ENCODE data around the gene JMJD1C.
"Not testable (repeated sequence)": the region's sequence is repeated elsewhere in the genome, so short reads cannot be mapped to it uniquely, and the experiment has no call there.

The JMJD1C gene

DNA sequence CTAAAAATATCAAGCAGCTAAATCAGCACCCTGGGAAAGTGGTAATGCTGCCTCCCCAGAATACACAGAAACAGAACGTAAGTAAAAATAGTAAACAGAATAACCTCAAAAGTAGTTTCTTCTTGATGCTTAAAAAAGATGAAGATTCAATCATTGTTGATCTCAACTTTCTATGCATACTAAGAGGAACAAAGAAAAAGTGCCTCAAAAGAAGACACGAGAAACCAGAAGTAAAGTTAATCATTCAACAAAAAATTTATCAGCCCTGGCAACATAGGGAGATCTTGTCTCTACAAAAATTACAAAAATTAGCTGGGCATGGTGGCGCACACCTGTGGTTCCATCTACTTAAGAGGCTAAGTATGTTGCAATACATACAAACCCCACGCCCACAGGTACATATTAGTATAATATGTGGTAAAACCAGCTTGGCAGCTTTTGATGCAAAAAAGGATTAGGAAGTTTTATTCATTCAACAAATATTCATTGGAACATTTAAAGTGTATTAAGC lies 179.0 kb downstream of the JMJD1C start:
- DNase-seq, result no peak

DNA sequence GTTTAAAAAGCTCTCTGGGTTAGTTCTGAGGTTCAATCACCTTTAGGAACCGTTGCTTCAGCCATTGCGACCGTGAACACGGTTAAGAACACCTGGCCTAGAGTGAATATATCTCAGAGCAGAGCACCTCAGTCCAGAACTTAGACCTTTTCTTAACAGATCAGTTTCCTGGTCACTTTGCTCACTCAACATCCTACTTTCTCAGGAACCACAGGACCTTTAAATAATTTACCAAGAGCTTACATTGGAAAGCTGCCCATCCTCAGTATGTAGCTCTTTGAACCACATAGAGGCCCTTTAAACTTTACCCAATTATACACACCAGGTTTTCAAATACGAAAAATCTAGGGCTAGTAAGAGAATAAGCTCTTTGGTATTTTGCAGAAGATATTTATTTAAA lies 179.4 kb downstream of the JMJD1C start:
- no peak for DNase-seq

DNA sequence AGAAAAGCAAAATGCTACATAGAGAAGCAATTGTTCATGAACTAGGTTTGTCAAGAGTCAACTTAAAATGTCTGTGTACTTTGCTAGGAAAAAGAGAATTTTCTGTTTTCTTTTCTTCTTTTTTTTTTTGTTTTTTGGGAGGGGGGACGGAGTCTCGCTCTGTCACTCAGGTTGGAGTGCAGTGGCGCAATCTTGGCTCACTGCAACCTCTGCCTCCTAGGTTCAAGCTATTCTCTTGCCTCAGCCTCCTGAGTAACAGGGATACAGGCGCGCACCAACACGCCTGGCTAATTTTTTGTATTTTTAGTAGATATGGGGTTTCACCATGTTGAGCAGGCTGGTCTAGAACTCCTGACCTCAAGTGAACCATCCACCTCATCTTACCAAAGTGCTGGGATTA lies 181.9 kb downstream of the JMJD1C start:
- DNase-seq, result not testable (repeated sequence)

DNA sequence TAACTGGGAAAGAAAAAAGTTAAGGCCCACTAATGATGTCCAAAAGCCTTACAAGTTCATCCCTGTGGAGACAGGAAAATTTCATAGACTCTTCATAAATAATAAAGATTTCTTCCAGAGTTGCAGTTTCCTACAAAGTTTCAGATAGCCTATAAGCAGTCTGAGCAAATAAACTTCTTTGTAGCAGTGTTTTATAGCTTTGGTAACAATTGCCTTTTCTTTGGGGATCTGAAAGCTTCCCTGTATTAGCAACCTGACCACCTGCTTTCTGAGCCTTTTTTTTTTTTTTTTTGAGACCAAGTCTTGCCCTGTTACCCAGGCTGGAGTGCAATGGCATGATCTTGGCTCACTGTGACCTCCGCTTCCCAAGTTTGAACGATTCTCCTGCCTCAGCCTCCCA lies 182.7 kb downstream of the JMJD1C start:
- no peak for DNase-seq

DNA sequence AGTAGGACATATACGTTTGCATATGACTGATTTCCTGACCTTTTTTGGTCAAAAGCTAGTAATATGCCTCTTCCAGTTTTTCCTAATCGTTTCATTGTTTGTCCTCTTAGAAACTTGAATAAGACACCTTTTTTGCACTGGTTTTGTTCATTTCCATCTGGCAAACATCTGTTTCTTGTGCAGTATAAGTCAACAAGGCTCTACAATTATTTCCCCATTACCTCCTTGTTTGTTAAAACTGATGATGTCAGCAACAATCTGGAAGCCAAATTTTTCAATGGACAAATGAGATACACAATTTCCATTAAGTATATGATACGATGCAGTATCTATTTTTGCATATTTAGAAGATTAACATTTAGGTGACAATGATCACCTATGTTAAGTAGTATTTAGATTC lies 183.8 kb downstream of the JMJD1C start:
- DNase-seq, result no peak

DNA sequence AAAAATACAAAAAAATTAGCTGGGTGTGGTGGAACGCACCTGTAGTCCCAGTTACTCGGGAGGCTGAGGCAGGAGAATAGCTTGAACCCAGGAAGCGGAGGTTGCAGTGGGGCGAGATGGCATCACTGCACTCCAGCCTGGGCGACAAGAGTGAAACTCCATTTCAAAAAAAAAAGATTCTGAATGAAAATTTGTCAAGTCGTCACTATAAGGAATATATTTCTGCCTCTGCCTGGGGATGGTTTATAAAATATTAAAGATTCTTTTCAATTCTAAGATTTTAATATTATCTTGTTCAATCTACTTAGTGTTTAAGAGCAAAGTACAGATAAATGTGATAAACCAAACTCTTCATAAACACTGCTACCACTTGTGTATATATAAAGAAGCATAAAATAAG lies 185.4 kb downstream of the JMJD1C start:
- no peak for DNase-seq

DNA sequence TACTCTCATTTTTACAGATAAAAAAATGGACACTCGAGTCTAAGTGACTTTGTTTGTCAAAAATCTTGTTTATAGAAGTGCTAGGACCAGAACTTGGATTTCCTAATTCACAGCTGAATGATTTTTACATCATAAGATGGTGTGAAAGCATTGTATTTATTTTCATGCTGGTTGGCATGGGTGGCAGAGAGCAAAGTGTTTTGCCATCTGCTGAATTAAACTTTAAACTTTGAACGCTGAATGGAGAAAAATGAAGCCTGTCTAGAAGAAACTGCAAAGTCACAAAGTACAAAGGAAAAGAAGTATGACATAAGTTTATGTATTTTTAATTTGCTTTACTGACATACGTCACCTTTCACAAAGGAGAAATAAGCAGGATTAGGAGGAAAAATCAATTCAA lies 190.7 kb downstream of the JMJD1C start:
- DNase-seq, result no peak

DNA sequence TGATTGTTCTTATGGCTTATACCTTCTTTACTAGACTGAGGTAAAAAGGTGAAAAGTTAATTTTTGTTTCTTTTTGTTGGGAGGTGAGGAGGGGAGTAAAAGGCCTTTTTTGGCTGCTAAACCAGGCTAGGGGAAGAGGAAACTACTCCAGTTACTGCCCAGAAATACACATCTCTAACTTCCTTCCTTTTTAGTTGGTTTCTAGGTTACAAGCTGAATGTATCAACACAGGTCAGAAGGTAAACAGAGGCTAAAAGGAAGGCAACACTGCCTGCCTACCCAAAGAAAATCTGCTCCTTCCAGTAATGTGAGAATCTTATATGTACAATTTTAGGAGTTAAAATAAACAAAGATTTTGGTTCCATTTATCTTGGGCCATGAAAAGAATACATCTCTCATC lies 192.2 kb downstream of the JMJD1C start:
- DNase-seq, result no peak

DNA sequence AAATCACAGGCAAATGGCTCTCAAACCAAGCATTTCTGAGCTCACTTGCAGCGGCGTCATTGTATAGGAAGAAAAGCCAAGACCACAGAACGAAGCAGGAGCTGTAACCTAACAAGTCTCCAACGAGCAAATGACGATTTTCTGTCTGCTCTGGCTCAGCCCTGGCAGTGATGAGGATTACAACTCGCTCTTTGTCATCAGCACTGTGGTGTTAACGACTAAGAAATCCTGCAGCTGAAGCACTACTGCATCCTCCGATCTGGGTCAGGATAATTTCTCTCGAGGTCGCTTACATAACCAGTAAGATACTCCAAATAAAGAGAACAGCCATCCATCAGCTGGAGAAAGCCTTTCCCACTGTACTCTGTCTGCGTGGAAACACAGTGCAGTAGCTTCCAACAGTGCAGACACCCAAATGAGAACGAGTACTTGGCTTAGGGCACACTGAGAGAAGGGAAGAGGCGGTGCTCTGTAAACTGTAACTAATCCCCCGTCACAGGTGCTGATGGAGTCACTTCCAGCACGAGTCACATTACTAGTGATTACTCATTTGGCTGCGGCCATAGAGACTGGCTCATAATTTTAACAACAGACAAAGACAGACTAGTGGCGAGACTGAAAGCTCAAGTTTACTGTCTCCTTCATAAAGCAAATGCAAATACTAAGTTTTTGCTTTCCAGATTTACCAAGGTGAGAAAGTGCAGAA lies 196.8 kb downstream of the JMJD1C start:
- peak; percentile 96 for DNase-seq

DNA sequence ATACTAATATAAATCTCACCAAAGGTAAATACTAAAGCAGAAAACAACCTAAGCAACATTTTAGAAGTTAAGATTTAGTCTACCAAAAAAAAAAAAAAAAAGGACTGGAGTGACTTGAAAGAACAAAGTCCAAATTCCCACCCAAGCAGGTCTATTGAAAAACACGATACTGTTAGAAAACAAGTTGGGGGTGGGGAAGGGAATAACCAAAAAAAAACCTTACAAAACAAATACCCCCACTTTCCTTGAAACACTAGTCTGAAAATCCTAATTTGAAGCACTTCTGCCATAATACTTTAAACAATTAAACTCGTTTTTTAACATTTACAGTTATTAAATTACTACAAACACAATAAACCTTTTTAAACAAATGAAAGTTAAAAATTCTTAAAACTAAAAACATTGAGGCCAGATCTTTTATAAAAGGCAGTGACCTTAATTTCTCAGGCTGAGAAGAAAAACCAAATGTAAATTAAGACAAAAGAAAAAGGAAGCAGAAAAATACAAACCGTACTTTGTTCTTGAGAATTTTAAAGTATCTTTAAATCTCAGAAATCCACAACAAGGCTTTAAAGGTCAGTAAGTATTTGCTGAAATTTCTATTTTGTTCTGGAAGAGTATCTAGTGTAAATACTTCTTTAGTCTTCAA lies 197.5 kb downstream of the JMJD1C start:
- DNase-seq, result peak; percentile 69

DNA sequence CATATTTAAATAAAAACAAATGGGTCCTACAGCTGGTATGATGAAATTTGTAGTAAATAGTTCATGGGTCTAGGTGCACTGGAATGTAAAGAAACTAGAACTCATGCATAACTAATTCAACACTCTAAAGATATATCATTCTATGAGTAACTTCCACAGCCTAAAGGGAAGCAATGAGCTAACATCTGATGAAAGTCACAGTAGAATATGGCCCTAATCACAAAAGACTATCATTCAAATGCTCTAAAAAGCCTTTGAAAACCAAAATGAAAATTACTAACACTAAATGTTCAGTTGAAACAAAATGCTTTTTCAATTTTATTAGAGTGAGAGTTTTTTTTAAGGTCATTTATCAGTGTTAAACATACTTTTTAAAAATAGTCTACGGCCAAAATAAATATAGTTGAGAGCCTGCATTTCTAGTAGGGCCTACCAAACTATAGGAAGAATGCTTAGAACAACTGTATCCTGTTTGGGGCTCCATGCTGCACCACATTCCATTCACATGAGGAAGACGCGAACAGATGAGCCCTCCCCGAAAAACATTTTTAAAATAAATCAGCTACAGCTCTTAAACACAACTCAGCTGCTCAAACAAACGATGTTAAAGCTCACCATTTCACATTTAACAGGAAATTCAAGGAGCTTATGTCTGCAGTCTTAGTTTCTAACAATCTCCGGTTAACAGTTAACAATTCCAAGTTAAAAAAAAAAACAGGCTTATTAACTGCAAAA lies 198.2 kb downstream of the JMJD1C start:
- DNase-seq, result peak; percentile 81

DNA sequence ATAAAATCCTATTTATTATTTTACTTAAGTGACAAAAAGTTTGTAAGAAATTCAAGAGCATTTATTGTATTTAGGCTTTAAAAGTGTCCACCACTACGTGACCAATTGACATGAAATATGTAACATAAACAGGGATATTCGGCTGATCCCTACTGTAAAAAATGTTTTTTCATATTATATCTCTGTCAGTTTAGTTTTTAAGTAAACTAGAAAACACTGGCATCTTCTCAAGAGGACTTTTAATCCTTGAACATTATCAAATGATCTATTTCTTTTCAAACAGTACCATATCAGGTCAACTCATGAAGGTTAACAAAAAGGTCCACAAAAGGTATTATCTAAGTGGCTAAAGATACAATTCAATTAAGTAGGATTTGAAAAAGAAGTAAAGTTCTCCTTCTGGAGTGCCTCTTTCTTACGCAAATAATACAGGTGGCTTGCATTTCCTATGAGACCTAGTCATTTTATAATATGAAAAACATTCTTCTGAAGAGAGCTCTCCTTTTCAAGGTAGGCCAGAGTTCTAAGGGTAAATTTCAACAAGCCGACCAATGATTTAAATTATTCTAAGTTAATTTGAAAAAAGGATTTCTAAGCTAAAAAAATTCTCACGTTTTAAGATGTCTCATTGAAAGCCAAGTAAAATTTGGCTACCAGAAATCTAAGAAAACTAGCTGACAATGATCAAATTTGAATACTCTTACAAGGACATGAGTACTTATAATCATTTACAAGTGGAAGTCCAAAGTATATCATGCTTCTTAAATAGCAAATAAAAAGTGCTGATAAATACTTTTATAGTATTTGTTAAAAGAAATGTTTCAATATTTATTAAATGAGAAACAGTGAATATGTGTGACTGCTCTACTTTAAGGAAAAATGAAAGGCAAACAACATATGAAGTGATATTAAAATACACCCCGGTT lies 199.1 kb downstream of the JMJD1C start:
- DNase-seq, result peak; percentile 41

DNA sequence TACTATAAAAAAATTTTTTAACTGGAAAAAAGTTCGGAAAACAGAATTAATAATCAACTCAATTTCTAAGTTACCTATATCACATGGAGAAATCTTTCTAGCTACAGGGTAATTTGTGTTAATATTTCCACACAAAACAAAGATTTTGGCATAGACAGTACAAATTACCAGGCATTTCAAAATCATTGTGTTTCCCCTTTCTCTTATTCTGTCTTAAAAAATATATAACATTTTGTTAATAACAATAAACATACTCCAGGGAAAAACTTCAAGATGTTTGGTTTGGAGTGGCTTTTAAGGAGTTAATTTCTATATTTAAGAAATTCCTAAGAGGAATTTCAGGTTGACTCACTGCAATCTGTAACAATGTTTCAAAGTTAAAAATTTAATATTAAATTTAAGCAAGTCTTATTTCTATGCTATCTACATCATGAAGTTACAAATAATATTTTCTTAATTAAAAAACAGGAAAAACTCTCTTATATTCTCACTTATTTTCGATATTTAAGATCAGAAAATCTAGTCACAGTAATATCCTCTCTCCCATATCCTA lies 200.0 kb downstream of the JMJD1C start:
- DNase-seq, result peak; percentile 22

DNA sequence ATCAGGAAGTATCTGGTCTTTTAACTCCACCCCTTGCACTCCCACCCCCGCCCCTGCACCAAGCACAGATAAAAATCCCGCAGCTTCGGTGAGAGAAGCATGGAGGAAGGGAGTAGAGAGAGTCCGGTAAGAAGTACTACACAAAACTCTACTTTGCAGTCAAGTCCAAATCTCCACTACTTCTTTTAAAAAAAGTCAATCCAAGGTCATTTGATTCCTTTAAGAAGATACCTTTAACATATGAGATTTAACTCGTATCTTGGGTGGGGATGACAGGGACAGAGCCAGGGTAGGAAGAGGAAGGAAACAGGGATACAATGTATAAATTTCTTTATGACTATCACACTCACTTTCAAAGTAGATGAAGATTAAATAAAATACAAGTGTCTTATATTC lies 200.6 kb downstream of the JMJD1C start:
- DNase-seq, result peak; percentile 87

DNA sequence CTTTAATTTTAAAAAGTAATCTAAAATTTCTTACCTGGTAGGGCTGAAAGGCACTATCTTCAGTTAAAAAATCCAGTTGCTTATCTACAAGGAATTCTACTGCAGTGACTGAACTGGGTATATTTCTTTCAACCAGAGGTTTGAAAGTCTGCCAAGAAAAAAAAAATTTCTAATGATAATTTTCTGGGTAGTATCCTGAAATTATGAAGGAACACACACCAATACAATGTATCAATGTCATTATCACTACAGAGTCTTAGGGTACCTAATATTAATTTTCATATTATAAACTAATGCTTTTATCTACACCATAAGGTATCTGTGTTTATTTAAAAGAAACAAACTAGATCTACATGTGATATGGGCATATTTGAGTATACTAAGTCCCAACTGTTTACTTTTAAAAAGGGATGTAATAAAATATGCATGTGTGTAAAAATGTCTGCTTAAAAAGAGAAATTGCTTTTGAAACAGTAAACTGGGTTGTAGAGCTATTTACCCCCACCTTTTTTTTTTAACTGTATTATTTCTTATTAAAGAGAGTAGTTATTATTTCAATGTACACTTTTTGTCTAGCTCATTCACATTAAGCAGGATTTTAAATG lies 201.1 kb downstream of the JMJD1C start:
- peak; percentile 76 for DNase-seq

DNA sequence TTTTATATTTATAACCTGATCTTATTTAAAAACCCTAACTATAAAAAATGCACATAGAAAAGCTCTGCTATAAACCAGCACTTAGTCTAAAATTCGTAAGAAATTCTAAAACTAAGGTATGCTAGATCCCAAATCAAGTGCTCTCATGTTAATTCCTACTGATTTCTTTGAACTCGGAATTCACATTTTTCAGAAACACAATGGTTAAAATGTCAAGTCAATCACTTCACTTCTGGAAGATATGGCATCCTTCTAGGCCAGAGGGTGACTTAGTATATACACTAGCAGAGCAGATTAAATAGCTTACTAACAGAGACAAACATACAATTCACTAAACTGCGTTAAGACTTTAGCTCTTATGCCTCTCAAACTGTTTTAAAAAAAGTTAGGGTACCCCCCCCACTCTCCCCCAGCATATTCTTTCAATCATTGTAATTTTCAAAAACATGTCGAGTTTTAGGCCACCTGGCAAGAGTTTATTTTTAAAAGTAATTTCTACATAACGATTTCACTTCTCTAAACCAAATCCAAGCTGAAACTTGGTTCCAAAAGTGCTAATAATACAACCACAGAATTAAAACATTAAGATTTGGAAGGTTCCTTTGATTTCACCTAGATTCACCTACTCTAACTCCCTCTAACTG lies 203.2 kb downstream of the JMJD1C start:
- no peak for DNase-seq

DNA sequence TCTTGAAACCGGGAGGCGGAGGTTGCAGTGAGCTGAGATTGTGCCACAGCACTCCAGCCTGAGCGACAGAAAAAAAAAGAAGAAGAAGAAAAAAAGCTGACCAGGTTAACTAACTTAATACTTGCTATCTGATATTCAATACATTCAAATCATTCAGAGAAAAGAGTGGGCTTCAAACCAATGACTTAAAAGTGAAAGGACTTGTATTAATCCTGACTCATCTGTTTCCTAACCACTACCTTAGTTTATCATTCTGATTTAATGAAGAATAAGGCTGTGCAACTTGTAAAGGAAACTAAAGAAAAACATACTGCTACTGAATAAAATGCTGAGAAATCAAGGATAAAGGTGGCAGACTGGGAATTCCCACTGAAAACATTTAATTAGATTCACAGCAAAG lies 204.3 kb downstream of the JMJD1C start:
- DNase-seq, result no peak

DNA sequence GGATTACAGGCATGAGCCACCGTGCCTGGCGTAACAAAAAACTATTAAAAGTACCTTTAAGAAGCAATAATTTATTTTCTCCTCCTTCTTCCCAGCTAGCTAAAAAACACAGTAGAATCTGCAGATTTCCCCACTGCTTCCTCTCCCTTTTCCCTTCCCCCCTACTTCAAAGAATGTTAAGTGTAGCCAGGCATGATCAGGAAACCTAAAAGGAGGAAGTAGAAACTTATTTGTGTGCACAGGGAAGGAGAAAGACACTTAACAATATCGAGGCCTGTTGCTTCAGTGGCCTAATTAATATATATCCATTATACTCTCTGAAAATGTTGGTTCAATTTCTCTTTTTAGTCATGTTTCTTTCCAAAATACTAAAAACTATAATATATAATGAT lies 204.9 kb downstream of the JMJD1C start:
- peak; percentile 43 for DNase-seq

DNA sequence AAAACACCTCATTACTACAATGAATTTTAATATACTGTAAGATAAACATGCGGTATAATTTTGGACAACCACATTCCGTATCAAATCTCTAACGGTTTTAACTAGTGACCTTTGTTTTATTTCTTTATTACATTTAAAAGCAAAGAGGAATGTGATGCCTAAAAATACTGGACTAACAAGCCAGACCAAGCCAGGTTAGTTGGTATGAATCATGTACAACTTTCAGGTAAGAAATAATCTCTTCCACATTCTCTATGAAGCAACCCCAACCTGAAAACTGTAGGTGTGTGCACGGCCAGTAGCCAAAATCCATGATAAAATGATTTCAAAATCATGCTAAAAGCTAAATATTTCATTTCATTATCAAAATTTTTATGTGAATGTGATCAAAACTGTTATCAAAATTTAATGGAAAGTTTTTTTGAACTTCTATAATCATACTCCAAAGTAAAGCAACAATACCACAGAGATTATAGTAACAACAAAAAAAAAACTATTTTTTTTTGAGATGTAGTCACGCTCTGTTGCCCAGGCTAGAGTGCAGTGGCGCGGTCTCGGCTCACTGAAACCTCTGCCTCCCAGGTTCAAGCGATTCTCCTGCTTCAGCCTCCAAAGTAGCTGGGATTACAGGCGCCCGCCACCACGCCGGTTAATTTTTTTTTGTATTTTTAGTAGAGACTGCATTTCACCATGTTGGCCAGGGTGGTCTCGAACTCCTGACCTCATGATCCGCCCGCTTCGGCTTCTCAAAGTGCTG lies 205.5 kb downstream of the JMJD1C start:
- DNase-seq, result no peak

DNA sequence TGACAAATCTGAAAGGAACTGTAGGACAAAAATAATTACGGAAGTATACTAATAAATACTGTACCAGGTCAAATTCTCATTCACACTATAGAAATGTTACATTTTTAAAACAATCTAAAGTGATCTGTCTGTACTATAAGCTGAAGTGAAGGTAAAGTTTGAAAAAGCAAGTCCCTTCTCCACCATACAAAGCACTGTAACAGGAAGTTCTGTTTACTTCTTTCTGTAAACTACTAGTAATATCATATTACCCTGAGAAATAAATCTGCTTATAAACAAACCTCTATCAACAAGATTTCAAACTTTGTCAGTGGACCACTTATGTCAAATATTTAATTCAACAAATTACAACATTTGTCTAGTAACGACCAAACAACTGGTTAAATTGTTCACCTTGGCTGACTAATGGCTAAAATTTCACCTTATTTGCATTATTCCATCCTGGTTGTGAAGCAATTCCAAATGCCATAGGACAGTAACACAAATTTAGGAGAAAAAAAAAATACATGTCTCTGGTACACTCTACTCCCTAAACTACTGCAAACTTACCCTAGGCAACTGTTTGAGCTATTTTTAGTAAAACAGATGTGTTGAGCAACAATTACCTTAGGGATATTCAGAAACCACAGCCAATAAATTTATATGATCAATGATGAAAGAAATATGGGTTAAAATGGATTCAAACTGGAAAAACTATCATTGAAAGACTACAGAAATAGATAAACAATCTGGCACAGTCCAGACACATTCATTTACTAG lies 206.7 kb downstream of the JMJD1C start:
- DNase-seq, result no peak

All from hematopoietic multipotent progenitor cell treated with erythropoietin and hydrocortisone succinate and interleukin-3 and kit ligand, for 6 days (in vitro differentiated cells).